GM21825 (cell line): Measurements from ENCODE around the gene HEXA.

ENCODE experiments used
- ATAC-seq: cut with Tn5 transposase; IDR thresholded peaks from one replicate; pipeline ENCODE4 v1.9.1; 2021; ENCODE audit warnings: mild to moderate bottlenecking, moderate library complexity; ENCODE audit not compliant: unreplicated experiment

Gene HEXA

DNA sequence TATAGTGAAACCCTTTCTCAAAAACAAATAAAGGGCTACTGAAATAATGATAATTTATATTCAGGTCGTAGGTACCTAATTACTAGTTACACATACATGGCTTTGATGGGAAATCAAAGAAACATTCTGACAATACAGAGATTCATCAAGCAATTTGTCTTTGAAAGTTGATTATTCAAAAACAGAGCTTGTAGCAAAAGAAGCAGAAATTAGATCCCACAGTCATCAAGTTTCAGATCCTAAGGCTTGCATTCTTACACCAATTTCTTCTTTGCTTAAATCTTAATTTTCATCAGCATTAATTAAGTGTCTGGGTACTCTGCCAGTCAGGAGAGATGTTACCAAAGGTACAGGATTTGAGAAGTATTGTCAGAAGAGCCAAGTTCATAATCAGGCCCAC is 1.5 kb upstream of the HEXA start:
- no peak for ATAC-seq

DNA sequence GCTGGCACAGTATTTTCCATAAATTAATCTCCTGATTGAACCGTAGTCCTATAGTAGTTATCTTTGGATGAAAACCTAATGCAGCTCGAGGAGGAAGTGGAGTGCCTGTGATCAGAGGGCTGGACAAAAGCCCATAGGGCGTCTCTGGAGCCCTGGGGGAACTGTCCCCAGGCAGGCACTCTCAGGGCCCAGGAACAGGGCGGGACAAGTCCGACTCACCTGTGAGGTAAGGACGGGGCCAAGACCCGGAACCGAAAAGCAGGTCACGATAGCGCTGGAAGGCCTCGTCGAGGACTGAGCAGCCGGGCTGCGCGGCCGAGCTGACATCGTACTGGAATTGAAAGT is 341 bp downstream of the HEXA start:
- peak; percentile 45 for ATAC-seq

- no peak for ATAC-seq
These were observed 3.5 kb downstream of the HEXA start for GRCh38 chr15:72372361-72372760.

DNA sequence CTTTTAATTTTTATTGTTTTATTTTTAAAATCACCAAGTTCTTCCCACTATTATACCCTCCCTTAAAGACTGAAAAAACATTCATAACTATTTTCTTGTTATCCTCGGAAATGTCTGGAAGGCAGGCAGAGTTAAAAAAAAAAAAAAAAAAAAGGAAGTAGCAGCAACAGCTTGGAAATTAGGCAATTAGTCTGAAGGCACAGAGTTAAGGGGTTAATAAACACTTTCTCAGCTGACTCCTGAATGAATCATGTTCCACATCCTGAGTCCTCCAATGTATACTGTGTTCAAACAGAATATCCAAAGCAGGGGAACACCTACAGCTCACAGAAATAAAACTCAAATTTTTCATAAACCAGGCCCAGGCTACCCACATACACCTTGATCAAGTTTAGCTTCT is 5.8 kb downstream of the HEXA start:
- no peak for ATAC-seq

- no peak for ATAC-seq
These were observed 6.9 kb downstream of the HEXA start for GRCh38 chr15:72368899-72369298.

DNA sequence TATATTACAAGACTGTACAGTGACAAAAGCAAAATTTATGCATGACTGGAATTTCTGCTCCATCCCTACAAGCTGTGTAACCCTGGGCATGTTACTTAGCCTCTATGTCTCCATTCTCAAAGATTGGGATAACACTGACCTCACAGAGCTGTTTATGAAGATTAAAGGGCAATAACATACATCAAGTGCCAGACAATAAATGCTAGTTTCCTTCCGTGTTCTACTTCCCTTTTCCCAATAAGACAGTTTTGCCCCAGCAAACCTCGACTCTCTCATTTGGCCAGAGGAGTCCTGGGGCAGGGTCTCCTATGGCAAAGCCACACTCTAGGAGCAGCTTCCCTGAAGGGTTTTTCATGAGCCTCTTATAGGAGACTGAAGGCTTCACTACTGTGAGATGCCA is 7.5 kb downstream of the HEXA start:
- ATAC-seq = no peak

GRCh38 chr15:72365844-72366243 is 10.0 kb downstream of the HEXA start:
- ATAC-seq = peak; percentile 88

GRCh38 chr15:72361176-72361575 is 14.6 kb downstream of the HEXA start:
- ATAC-seq = no peak

DNA sequence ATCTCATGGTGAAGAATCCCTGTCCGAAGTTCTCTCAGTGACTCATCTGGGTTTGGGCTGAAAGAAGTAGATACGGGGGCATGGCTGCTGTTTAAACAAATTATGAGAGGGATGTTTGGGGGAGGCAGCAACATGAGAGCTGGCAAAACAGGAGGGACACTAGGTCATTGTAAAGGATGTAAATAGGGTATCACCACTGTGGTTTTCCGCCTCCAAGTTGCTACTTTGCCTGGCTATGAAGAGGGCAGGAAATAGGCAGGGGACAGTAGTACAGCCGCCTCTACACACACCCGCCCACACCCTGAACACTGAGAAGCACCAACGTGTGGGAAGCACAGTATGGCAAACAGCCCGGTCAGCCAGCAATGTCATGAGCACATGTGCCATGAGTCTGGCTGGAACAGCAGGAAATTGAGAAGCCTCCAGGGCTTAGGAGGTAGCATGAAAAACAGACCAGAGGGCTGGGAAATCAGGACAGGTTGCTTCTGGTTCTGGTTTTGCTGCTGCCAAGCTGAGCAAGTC is 17.1 kb downstream of the HEXA start:
- no peak for ATAC-seq

DNA sequence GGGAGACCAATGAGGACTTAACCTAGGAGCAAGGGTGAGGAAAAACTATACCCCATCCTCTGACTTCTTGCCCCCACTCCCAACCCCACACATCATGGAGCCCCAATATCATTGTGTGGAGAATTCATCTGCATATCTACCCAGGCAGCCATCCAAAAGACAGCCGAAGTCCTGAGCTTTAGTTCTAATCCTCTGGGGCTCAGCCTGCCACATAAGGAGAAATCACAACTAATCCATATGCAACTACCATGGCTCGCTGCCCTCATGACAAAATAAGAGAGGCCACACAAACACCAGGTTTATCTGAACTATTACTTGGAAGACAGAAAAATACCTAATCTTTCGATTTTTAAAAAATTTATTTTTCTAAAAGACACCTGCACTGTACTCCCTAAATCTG is 17.7 kb downstream of the HEXA start:
- ATAC-seq = no peak

- no peak for ATAC-seq
These were observed 21.3 kb downstream of the HEXA start for GRCh38 chr15:72354496-72354895.

DNA sequence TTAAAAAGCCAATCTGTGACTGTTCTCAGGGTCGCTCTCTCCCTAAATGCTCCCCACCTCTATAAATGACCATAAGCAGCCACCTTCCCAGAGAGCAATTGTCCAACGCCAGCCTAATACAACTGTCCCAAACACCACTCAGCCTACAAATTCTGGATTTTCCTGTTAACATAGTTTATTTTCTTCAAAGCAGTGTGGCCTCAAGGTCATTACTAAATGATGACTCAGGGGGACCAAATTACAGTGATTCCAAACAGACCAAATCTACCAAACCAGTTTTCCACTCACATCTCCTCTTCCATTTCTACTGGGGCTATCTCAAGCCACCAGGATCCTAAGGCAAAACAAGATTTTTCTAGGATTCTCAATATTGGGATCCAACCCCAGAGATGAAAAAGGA is 22.5 kb downstream of the HEXA start:
- no peak for ATAC-seq

- ATAC-seq = no peak
These were observed 30.0 kb downstream of the HEXA start for GRCh38 chr15:72345806-72346205.

GRCh38 chr15:72345280-72345679 is 30.5 kb downstream of the HEXA start:
- ATAC-seq = no peak

DNA sequence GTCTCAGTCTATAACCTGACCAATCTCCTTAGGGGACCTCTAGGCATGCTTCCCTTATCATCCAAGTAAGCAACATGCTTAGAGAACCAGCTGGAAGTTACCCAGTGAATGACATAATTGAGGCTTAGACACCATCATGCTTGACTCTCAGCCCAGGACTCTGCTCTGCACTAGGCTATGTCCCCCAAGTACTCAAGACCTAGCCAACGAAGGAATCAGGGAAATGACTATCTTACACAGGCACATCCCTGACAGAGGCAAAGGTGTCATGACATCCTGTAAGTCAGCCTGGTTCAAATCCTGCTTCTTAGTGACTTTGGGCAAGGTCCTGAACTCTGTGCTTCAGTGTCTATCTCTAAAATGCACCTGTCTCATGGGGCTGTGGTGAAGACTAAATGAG is 31.2 kb downstream of the HEXA start:
- ATAC-seq = no peak

- ATAC-seq = no peak
These were observed 33.4 kb downstream of the HEXA start for GRCh38 chr15:72342385-72342784.

GRCh38 chr15:72341361-72341760 is 34.5 kb downstream of the HEXA start:
- no peak for ATAC-seq

- ATAC-seq = no peak
These were observed 35.4 kb downstream of the HEXA start for GRCh38 chr15:72340366-72340765.

DNA sequence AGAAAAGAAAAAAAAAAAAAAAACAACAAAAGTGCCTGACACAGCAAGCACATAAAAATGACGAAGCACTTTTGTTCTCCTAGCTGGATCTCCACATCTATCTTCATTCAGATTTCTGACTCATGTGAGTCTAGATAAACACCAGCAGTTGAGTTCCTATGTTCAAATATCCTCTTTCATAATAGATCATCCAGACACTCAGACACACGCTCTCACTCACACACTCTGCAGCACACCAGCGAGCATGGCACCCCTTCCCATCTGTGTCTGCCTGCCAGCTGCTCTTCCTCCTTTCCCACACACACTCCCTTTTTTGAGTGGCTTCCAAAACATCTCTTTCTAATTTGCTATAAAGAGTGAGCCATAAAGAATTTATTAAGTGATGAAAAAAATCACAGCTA is 36.0 kb downstream of the HEXA start:
- no peak for ATAC-seq

GRCh38 chr15:72338617-72339321 is 37.0 kb downstream of the HEXA start:
- no peak for ATAC-seq

- no peak for ATAC-seq
These were observed 37.7 kb downstream of the HEXA start for GRCh38 chr15:72338148-72338547.

GRCh38 chr15:72334842-72335241 is 41.0 kb downstream of the HEXA start:
- ATAC-seq = no peak

DNA sequence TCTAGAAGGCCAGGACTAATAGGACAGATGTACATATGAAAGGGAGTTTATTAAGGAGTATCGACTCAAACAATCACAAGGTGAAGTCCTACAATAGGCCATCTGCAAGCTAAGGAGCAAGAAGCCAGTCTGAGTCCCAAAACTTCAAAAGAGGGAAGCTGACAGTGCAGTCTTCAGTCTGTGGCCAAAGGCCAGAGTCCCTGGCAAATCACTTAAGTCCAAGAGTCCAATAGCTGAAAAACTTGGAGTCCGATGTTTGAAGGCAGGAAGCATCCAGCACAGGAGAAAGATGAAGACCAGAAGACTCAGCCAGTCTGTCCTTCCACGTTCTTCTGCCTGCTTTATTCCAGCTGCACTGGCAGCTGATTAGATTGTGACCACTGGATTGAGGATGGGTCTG is 44.8 kb downstream of the HEXA start:
- no peak for ATAC-seq
